Measurements from ENCODE around the gene CLASP1.

- TF ChIP-seq CTCF (IDR thresholded peaks at IDR 0.05; ENCODE audit: low read length) (no peak), EZH2 (IDR thresholded peaks at IDR 0.05; ENCODE audit: borderline replicate concordance, low read length) (no peak)
Measured at GRCh38 chr2:121490584-121491133, 158.6 kb downstream of the CLASP1 start.

Measured in OCI-LY1 (cell line).